Osteoblast (primary cell): ENCODE measurements around the gene IGSF22. TPM values are rescaled to one million over a fixed set of nuclear protein-coding genes. Genes with fewer than 3 reads are reported as not detected.

Source experiments
- DNase-seq: peaks from one replicate; pipeline ENCODE4 v3.0.0; 2011; ENCODE audit warnings: low spot score, mixed read lengths; ENCODE audit not compliant: insufficient read length; ENCODE audit errors: missing footprints
- H2AFZ ChIP-seq: 2 replicates; pipeline ENCODE4 v1.6.0; 2011; ENCODE audit warnings: mild to moderate bottlenecking, low read length
- H3K27ac ChIP-seq: 2 replicates; pipeline ENCODE4 v1.5.1; 2011; ENCODE audit warnings: mild to moderate bottlenecking, low read depth, low read length, moderate library complexity
- H3K27me3 ChIP-seq: 2 replicates; pipeline ENCODE4 v1.6.0; 2012; ENCODE audit warnings: mild to moderate bottlenecking, control low read depth, inconsistent platforms, low read length, moderate library complexity; ENCODE audit not compliant: insufficient read depth
- H3K36me3 ChIP-seq: 2 replicates; pipeline ENCODE4 v1.5.1; 2011; ENCODE audit warnings: mild to moderate bottlenecking, low read length, control low read depth, moderate library complexity; ENCODE audit not compliant: insufficient read depth
- H3K4me1 ChIP-seq: 2 replicates; pipeline ENCODE4 v1.5.1; 2011; ENCODE audit warnings: mild to moderate bottlenecking, low read length, control low read depth, moderate library complexity; ENCODE audit not compliant: insufficient read depth
- H3K4me2 ChIP-seq: 2 replicates; pipeline ENCODE4 v1.6.0; 2011; ENCODE audit warnings: mild to moderate bottlenecking, low read length; ENCODE audit not compliant: insufficient read depth
- H3K4me3 ChIP-seq: fragments of 200-600 bp; sonication (generic); 3 replicates; pipeline ENCODE4 v1.5.1; 2012; ENCODE audit warnings: mild to moderate bottlenecking, low read length, inconsistent platforms; ENCODE audit not compliant: insufficient read depth
- H3K79me2 ChIP-seq: 2 replicates; pipeline ENCODE4 v1.6.0; 2012; ENCODE audit warnings: mild to moderate bottlenecking, low read length, control low read depth, inconsistent platforms; ENCODE audit not compliant: insufficient read depth
- H3K9me3 ChIP-seq: 2 replicates; pipeline ENCODE4 v1.5.1; 2011; ENCODE audit warnings: low read depth, low read length, control low read depth
- H4K20me1 ChIP-seq: 2 replicates; pipeline ENCODE4 v1.6.0; 2012; ENCODE audit warnings: mild to moderate bottlenecking, low read length, control low read depth; ENCODE audit not compliant: insufficient read depth
- total RNA-seq: library from RNA; depleted of rRNA; stranded (reverse); fragments of >200 nt; gene quantifications from 2 replicates; pipeline ENCODE4 v1.2.3, GENCODE V29; 2012
- TF ChIP-seq, protein P1 (sequence below): IDR thresholded peaks from 2 replicates; pipeline ENCODE4 v1.5.1; 2011; ENCODE audit warnings: mild to moderate bottlenecking, low read depth, low read length, moderate library complexity; ENCODE audit errors: extremely low read depth

Gene IGSF22
- total RNA-seq, 1 donor, result not detected

DNA sequence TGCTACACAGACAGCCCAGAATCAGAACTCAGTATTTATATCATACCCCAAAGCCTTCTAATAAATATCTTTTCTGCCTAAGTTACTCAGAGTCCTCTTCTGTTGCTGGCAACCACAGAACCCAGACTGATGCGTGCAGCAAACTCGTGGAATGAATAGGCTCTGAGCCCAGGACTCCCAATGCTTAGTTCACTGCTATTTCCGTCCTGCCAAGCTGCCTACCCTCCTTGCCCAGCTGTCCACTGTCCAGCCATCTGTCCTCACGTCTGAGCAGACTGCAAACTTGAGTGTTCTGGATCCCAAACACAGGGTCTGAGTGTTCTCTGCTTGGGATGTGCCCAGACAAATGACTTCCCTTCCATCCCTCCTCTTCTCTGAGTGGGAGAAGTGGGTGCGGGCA lies 46.2 kb upstream of the IGSF22 start:
- H4K20me1 ChIP-seq, result no peaks in the 10 kb centered on the region
- H3K27me3 ChIP-seq, result peaks cover 10% of the 10 kb centered on the region
- H3K9me3 ChIP-seq, result no peaks in the 10 kb centered on the region
- TF ChIP-seq, protein P1, sequence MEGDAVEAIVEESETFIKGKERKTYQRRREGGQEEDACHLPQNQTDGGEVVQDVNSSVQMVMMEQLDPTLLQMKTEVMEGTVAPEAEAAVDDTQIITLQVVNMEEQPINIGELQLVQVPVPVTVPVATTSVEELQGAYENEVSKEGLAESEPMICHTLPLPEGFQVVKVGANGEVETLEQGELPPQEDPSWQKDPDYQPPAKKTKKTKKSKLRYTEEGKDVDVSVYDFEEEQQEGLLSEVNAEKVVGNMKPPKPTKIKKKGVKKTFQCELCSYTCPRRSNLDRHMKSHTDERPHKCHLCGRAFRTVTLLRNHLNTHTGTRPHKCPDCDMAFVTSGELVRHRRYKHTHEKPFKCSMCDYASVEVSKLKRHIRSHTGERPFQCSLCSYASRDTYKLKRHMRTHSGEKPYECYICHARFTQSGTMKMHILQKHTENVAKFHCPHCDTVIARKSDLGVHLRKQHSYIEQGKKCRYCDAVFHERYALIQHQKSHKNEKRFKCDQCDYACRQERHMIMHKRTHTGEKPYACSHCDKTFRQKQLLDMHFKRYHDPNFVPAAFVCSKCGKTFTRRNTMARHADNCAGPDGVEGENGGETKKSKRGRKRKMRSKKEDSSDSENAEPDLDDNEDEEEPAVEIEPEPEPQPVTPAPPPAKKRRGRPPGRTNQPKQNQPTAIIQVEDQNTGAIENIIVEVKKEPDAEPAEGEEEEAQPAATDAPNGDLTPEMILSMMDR, result no peak
- H3K27ac ChIP-seq, result no peak overlapping the region
- no peak overlapping the region for H3K4me3 ChIP-seq
- no peak for DNase-seq
- H3K79me2 ChIP-seq, result no peaks in the 10 kb centered on the region
- H3K36me3 ChIP-seq, result no peaks in the 10 kb centered on the region
- no peaks in the 10 kb centered on the region for H3K4me1 ChIP-seq
- no peak overlapping the region for H2AFZ ChIP-seq
- no peak overlapping the region for H3K4me2 ChIP-seq

DNA sequence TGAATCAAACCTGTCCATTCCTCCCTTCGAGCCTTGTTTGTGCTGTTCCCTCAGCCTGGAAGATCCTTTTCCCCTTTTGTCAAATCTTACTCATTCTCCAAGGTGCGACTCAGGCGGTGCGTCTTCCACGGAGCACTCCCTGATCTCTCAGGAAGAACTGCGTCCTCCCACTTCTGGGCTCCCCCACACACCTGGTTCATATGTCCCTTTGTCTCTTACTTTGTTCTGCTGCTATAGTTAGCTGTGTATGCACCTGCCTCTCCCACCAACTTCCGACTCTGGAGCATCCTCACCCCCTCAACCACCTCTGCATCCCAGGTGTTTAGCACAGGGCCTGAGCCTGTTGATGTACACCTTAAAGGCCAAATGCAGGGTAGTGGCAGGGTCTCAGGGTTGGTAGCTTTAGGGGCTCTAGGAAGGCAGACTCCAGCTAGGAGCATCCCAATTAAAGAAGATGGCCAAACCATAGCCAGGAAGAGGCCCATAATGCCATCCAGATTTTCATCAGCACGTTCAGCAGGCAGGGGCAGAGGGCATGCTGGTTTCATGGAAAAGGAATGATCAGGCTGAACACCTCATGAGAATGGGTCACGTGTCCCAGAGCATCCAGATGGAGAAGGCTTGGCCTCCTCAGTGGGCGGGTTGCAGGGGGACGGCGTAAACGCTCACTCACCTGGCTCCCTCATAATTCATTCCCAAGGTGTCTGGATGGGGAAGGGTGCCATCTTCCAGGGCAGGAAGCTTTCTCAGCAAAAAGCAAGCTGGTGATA lies 45.5 kb upstream of the IGSF22 start:
- H3K27ac ChIP-seq, result no peak overlapping the region
- no peaks in the 10 kb centered on the region for H3K9me3 ChIP-seq
- H2AFZ ChIP-seq, result no peak overlapping the region
- TF ChIP-seq, protein P1, result no peak
- peaks cover 10% of the 10 kb centered on the region for H3K27me3 ChIP-seq
- H3K4me1 ChIP-seq, result no peaks in the 10 kb centered on the region
- H3K79me2 ChIP-seq, result no peaks in the 10 kb centered on the region
- no peak for DNase-seq
- H4K20me1 ChIP-seq, result no peaks in the 10 kb centered on the region
- no peak overlapping the region for H3K4me2 ChIP-seq
- H3K36me3 ChIP-seq, result no peaks in the 10 kb centered on the region
- H3K4me3 ChIP-seq, result no peak overlapping the region

DNA sequence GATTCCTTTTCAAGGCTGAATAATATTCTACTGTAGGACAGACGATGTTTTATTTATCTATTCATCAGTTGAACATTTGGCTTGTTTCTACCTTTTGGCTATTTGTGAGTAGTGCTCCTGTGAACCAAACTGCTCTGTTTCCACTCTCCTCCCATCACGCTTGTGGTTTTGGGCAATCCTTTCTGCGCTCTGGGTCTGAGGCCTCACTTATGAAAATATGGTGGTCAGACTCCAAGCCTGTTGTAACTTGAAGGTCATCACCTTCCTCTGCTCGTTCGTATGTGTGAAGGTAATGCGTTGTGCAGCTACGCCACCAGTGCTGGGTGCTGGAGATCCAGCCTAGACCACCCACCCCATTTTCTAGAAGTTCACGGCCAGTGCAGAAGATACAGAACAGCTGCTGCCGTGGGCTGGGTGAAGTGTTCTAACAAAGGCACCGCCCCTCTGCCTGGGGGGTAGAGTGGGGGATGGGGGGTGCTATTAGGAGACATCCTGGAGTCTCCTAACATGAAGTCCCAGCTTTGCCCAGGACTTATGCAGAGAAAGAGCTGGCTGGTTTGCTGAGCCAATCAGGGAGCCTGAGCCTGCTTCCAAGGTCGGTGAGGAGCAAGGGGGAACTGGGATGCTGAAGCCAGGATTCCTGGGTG lies 44.6 kb upstream of the IGSF22 start:
- DNase-seq, result no peak
- Histone ChIP-seq H3K9me3 (no peaks in the 10 kb centered on the region), H3K4me2 (no peak overlapping the region), H3K4me1 (no peaks in the 10 kb centered on the region), H3K79me2 (no peaks in the 10 kb centered on the region), H3K27me3 (peaks cover 10% of the 10 kb centered on the region), H2AFZ (no peak overlapping the region), H4K20me1 (no peaks in the 10 kb centered on the region), H3K4me3 (no peak overlapping the region), H3K27ac (no peak overlapping the region), H3K36me3 (no peaks in the 10 kb centered on the region)
- TF ChIP-seq, protein P1, result no peak

DNA sequence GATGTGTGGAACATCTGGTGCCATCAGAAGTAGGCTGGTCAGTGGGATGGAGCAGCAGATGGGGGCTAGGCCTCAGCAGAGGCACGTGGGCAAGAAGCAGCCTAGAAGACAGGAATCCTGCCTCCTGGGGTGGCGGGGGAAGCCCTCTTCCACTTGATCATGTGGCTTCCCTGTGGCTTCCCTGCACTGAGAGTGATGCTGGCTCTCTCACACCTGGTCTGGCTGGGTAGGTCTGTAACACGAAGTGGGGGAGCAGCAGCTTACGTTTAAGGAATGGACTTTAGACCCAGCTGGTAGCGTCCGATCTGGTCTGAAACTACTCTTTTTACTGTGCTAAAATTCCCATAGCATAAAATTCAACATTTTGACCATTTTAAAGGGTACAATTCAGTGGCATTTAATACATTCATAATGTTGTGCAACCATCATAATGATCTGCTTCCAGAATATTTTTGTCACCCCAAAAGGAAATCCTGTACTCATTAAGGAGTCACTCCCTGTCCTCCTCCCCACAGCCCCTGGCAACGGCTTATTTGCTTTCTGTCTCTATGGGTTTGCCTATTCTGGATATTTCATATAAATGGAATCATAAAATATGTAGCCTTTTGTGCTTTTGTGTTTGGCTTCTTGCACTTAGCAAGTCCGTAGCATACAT lies 43.9 kb upstream of the IGSF22 start:
- H3K9me3 ChIP-seq, result no peaks in the 10 kb centered on the region
- no peaks in the 10 kb centered on the region for H3K4me1 ChIP-seq
- DNase-seq, result no peak
- no peak overlapping the region for H3K27ac ChIP-seq
- H4K20me1 ChIP-seq, result no peaks in the 10 kb centered on the region
- H3K4me3 ChIP-seq, result no peak overlapping the region
- TF ChIP-seq, protein P1, result no peak
- no peaks in the 10 kb centered on the region for H3K36me3 ChIP-seq
- H3K79me2 ChIP-seq, result no peaks in the 10 kb centered on the region
- H3K27me3 ChIP-seq, result peaks cover 10% of the 10 kb centered on the region
- no peak overlapping the region for H3K4me2 ChIP-seq
- no peak overlapping the region for H2AFZ ChIP-seq
